ENCODE data around the gene TEDC2. TPM values are rescaled to one million over a fixed set of nuclear protein-coding genes. Genes with fewer than 3 reads are reported as not detected.

TEDC2 gene
- total and polyA plus RNA-seq, 2 of the 8 experiments (the other 6 are each of a cell fraction or from before 2014, with no cell fraction given), result 54.6 to 55.6 TPM

DNA sequence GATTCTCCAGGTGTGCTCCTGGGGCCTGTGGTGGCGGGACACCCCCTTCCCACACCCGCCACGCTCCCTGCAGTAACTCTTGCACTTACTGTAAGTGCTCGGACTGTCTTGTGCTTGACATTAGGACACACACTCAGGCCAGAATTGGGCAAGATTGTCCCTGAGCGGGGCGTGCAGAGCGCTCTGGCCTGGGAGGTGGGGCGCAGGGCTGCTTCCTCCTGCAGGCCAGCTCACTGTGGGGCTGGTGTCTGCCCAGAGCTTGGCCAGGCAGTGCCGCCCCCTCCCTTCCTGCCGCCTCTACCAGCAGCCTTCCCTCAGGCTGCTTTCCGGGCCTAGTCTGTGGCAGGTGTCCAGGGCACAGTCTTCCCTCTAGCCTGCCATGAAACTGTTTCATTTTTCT lies 47.8 kb downstream of the TEDC2 start:
- 80% methylated on average over 11 of the region's 11 CpGs; no CpG with 5 or more reads in 1 of the 2 experiments for WGBS, 2 experiments (ENCODE audit: extremely low coverage in 1 of 2, insufficient coverage in 1 of 2, insufficient read length in 1 of 2, insufficient replicate concordance in 2 of 2, low coverage in 1 of 2, low lambda C conversion rate in 2 of 2, missing lambda C conversion rate in 1 of 2)
- no peaks in the 10 kb centered on the region for H3K79me2 ChIP-seq (ENCODE audit: control insufficient read depth in 1 of 2, insufficient read depth in 2 of 2, low read length in 2 of 2)
- H3K23ac ChIP-seq (ENCODE audit: insufficient read length), result no peak overlapping the region
- H2BK120ac ChIP-seq (replicated peaks; ENCODE audit: low read depth, low read length), result no peak overlapping the region
- H4K8ac ChIP-seq (ENCODE audit: extremely low read depth, insufficient read depth, low read length), result no peak overlapping the region; the same call in 1 of the 2 replicates
- peaks cover 2% of the 10 kb centered on the region; the same call in 1 of the 2 replicates for H3K79me1 ChIP-seq (ENCODE audit: low read depth, low read length)
- no peak overlapping the region for H3K9ac ChIP-seq (replicated peaks in 1 of 4; ENCODE audit: extremely low read depth in 1 of 4, low read depth in 3 of 4, low read length in 3 of 4)
- H2BK5ac ChIP-seq (ENCODE audit: low read depth, low read length), result no peak overlapping the region
- no peak overlapping the region for H3K4me3 ChIP-seq (ENCODE audit: extremely low read depth in 1 of 4, insufficient read depth in 2 of 4, low read depth in 3 of 4, low read length in 4 of 4)
- H3K56ac ChIP-seq (replicated peaks; ENCODE audit: insufficient read length, low read depth, low read length), result no peak overlapping the region
- DNase-seq (ENCODE audit: low read depth in 1 of 2, low spot score in 2 of 2) (no peak), FAIRE-seq (no peak)
- H3K23me2 ChIP-seq (ENCODE audit: low read depth, low read length), result no peaks in the 10 kb centered on the region; the same call in 1 of the 2 replicates
- H2AK5ac ChIP-seq (ENCODE audit: low read depth, low read length), result no peak overlapping the region
- no peak overlapping the region for H4K91ac ChIP-seq (replicated peaks; ENCODE audit: insufficient read length, low read length)
- H3K27me3 ChIP-seq (replicated peaks in 1 of 4; ENCODE audit: control insufficient read depth in 3 of 4, extremely low read depth in 1 of 4, insufficient read depth in 3 of 4, low read length in 3 of 4), result peaks cover 0 to 3% (median 0%) of the 10 kb centered on the region in 4 experiments; a peak in 2 of 7 replicates
- no peak overlapping the region for H3K18ac ChIP-seq (ENCODE audit: extremely low read depth, low read length)
- H4K20me1 ChIP-seq (replicated peaks in 1 of 2; ENCODE audit: control insufficient read depth in 1 of 2, insufficient read depth in 2 of 2, low read length in 2 of 2), result no peaks in the 10 kb centered on the region
- H3K4me2 ChIP-seq (ENCODE audit: insufficient read depth in 1 of 2, low read depth in 2 of 2, low read length in 2 of 2), result no peak overlapping the region
- H3K14ac ChIP-seq (ENCODE audit: insufficient read length), result no peak overlapping the region
- no peak overlapping the region for H2AFZ ChIP-seq (ENCODE audit: low read length)
- H3K27ac ChIP-seq (ENCODE audit: low read depth, low read length), result no peak overlapping the region
- no peak overlapping the region for H2BK12ac ChIP-seq (ENCODE audit: low read depth, low read length)
- no peaks in the 10 kb centered on the region for H3K9me3 ChIP-seq (ENCODE audit: insufficient read depth in 2 of 2, low read depth in 1 of 2, low read length in 1 of 2)
- POLR2A ChIA-PET (ENCODE audit: partially characterized antibody), result interaction anchor here (0.6 to 1.2 kb wide), 3 partner anchors 23 to 68 kb away, joined by 3 to 4 read pairs (median 3); partner anchors contain the start of gene CEMP1
- H3K36me3 ChIP-seq (ENCODE audit: control insufficient read depth in 2 of 4, insufficient read depth in 4 of 4, low read length in 3 of 4), result no peaks in the 10 kb centered on the region
- peaks cover 1 to 15% (median 13%) of the 10 kb centered on the region in 4 experiments for H3K4me1 ChIP-seq (replicated peaks in 1 of 4; ENCODE audit: control insufficient read depth in 3 of 4, insufficient read depth in 4 of 4, low read length in 3 of 4)
- no peak overlapping the region for H3K4ac ChIP-seq (replicated peaks; ENCODE audit: insufficient read length, low read depth, low read length)
- CTCF ChIA-PET (ENCODE audit: partially characterized antibody), result interaction anchor here (0.6 to 1.7 kb wide), 3 partner anchors 37 to 672 kb away, joined by 3 to 4 read pairs (median 3); partner anchors contain the start of gene NTN3
- no peak overlapping the region for H2BK15ac ChIP-seq (ENCODE audit: low read length)
- no peak overlapping the region for H2BK20ac ChIP-seq (ENCODE audit: low read length)
- no peak overlapping the region for H4K5ac ChIP-seq (ENCODE audit: insufficient read length, low read depth, low read length)
- TF ChIP-seq SP1 (IDR thresholded peaks at IDR 0.05; ENCODE audit: low read depth, low read length) (no peak), POLR2A (IDR thresholded peaks at IDR 0.05; ENCODE audit: control extremely low read depth in 1 of 2, low read depth in 2 of 2, low read length in 2 of 2) (no peak), SP4 (IDR thresholded peaks at IDR 0.05; ENCODE audit: low read length) (no peak), TAF7 (optimal IDR thresholded peaks at IDR 0.05; ENCODE audit: borderline replicate concordance, low read depth, low read length) (no peak), MAFK (IDR thresholded peaks at IDR 0.05; ENCODE audit: low read depth, low read length) (no peak), HDAC6 (IDR thresholded peaks at IDR 0.05; ENCODE audit: low read depth, low read length) (no peak), BCL11A (IDR thresholded peaks at IDR 0.05; ENCODE audit: low read depth in 2 of 2, low read length in 2 of 2) (no peak), BRCA1 (IDR thresholded peaks at IDR 0.05; ENCODE audit: low read depth, low read length) (no peak), CTBP2 (IDR thresholded peaks at IDR 0.05; ENCODE audit: borderline replicate concordance, insufficient read depth, insufficient read length, low read length) (no peak), PHF8 (conservative IDR thresholded peaks at IDR 0.05; ENCODE audit: low read depth, low read length) (no peak), RBBP5 (IDR thresholded peaks at IDR 0.05; ENCODE audit: borderline replicate concordance, low read depth, low read length) (no peak), ZNF274 (IDR thresholded peaks at IDR 0.05; ENCODE audit: borderline replicate concordance, extremely low read depth, low read length) (no peak), NRF1 (IDR thresholded peaks at IDR 0.05; ENCODE audit: low read depth, low read length) (no peak)
- TF ChIP-seq, protein P1, sequence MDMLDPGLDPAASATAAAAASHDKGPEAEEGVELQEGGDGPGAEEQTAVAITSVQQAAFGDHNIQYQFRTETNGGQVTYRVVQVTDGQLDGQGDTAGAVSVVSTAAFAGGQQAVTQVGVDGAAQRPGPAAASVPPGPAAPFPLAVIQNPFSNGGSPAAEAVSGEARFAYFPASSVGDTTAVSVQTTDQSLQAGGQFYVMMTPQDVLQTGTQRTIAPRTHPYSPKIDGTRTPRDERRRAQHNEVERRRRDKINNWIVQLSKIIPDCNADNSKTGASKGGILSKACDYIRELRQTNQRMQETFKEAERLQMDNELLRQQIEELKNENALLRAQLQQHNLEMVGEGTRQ (IDR thresholded peaks at IDR 0.05; ENCODE audit: low read length), result no peak
